CD4-positive, alpha-beta T cell treated with Interleukin-21 for 1 hour (primary cell): ENCODE data around the gene HRAS.

Experiments used
- DNase-seq: peaks from one replicate; pipeline ENCODE4 v3.0.0-alpha.2; 2020

HRAS gene

DNA sequence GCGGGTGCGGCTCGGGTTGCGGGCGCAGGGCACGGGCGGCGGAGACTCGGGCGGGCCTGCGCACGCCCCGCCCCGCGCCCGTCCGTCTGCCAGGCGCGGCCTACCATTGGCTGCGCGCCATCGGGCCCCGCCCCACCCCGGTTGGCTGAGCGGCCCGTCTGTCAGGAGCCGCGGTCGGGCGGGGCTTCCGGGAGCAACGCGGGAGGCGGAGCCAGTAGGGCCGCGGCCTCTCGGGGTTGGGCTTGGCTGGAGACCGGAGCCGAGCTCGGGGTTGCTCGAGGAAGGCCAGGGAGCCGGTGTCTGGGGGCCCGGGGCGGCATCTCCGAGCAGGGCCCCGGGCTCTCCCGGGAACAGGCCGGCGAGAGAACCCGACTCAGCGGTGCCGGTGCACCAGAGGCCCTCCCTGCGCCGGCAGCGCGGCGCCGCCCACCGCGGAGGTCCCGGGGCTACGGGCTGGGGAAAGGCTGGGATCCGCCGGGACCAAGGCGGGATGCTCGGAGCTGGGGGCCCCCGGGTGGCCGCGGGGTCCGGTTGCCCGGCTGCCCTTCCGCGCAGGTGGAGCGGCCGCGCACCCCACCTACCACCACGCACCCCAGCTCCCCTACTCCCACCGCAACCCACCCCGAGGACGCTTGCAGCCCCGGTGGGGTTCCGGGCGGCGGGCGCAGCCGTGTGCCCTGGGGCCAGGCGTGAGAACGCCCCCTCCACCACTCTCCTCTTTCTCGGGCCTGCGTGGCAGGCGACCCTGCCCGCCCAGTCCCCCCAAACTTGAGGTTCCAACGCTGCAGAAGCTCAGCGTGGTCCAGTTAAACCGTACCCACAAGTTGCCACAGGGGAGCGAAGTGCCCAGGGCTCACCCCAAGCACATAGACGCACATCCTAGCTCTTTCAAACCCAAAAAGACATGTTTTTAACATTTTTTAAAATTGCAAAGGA is at the start of gene HRAS:
TSS of gene HRAS (minus strand) at position 58 of the 936 bp plus-strand sequence.
- peak; percentile 96 for DNase-seq

DNA sequence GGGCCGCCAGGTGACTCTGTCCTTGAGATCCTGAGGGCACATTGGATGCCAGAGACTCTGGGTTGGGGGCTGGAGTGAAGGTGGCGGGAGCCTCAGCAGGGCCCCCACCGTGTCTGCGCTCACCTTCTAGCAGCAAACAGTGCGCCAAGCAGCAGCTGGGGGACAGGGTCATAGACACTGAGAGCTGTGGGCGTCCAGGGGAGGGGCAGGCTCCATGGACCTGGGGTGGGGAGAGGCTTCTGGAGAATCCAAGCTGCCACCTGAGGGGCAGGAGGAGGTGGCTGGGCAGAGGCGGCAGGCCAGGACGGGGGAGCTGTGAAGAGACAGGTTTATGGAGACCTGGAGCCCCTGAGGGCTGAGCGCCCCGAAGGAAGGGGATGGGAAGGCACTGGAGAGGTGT is 48.9 kb upstream of the HRAS start:
- DNase-seq = no peak

DNA sequence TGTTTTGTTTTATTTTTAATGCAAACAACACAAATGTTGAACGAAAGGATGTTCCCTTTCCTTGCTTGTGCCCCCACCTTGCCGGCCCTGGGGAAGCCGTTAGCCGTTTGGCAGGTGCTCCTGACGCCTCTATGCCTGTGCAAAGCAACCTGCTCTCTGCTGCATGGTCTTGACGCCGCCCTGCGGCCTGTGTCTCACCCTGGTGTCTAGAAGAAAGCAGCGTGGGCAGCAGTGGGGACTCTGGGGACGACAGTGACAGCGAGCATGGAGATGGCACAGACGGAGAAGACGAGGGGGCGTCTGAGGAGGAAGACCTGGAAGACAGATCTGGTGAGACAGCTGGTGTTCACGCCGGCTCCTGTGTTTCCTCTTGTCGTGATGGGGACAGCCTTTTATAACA is 46.4 kb upstream of the HRAS start:
- no peak for DNase-seq

DNA sequence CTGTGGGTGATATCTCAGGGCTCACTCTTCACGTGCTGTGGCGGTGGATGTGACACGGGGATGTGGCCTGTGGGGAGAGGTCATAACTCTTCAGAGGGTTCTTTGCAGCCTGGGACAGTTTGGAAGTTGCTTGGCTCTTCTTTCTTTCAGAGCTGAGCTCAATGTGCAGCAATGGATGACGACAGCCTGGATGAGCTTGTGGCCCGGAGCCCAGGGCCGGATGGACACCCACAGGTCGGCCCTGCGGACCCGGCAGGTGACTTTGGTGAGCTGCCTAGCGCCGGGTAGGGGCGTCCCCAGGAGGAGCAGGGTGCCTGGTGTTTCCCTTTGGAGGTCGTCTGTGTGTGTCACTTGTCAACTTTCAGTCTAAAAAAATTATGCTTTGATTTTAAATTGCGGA is 46.0 kb upstream of the HRAS start:
- DNase-seq = no peak

GRCh38 chr11:579830-580601 is 44.6 kb upstream of the HRAS start:
- no peak for DNase-seq

GRCh38 chr11:578276-579035 is 43.1 kb upstream of the HRAS start:
- DNase-seq = no peak

DNA sequence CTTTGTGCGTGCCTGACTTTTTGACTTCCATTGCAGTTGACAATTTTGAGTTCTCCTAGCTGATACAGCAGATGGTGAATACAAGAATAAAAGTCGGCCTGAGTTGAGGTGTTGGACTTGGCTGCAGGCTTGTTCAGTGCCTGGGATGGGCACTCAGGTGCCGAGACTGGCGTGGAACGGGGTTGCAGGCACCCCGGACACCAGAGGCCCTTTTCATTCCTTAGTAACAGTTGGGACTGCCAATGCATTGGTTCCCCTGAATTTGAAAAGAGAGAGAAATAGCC is 42.2 kb upstream of the HRAS start:
- DNase-seq = no peak

DNA sequence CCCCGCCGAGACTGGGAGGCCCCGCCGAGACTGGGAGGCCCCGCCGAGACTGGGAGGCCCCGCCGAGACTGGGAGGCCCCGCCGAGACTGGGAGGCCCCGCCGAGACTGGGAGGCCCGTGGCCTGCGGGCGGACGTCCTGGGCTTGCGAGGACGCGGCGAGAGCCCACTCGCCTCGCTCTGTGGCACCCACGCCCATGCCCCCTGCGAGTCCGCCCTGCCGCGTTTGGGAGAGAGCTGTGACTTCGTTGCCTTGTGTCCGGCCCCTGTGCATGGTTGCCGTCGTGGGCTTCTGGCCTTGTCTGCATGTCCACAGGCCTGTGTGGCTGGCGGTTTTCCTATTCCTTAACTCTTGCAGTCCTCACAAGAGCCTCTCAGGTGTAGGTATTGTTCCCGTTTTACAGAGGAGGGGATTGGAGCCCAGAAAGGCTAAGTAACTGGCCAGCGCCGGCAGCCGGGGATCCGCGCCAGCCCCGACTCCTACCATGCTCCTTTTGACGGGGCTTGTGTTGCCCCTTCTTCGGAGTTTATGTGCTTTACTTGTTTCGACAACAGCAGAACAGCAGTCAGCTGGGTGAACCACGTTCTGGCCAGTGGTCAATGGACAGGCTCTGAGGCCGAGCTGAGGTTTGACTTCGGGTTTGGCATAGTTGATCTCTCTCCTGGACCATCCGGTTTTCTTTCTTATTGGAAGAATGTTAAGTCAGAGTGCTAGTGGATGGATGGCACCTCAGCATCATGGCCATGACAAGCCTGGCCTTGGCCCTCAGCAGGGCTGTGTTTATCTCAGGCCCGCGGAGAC is 41.6 kb upstream of the HRAS start:
- DNase-seq = no peak

- DNase-seq = peak; percentile 96
These were observed 40.8 kb upstream of the HRAS start, which contains the start of gene PHRF1 for GRCh38 chr11:575996-576768. TSS of gene PHRF1 (plus strand) at chr11:576470. CDS start at chr11:581513, 5,043 bp downstream.

DNA sequence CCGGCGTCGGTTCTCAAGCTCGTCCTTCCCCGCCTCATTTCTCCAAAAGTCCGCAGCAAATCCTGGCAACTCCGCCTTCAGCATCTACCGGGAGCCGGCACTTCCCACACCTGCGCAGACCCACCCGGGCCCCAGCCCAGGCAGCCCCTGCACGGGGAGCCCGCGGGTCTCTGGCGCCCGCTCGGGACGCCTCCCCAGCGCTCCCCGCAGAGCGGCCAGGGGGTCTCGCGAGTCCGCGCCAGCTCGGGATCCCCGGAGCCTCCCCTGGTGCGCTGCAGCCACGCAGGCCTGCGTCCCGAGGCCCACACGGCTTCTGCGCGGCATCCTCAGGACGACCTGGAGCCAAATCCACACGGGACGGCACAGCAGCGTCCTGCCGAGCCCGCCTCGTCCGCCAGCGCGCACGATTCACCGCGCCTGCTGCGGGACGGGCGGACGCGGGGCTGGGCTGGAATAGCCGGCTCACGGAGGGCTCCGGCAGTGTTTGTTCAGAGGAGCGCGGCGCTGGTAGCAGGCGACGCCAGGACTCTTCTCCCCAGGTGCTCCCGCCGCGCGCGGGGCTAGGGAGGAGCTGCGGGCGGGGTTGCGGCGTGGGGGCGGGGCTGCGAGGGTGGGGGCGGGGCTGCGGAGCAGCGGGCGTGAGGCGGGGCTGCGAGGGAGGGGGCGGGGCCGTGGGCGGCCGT is 40.1 kb upstream of the HRAS start:
- no peak for DNase-seq

- no peak for DNase-seq
These were observed 39.4 kb upstream of the HRAS start for GRCh38 chr11:574632-575312.

- peak; percentile 51 for DNase-seq
These were observed 38.7 kb upstream of the HRAS start for GRCh38 chr11:574031-574570.

GRCh38 chr11:573146-573759 is 37.9 kb upstream of the HRAS start:
- no peak for DNase-seq

DNA sequence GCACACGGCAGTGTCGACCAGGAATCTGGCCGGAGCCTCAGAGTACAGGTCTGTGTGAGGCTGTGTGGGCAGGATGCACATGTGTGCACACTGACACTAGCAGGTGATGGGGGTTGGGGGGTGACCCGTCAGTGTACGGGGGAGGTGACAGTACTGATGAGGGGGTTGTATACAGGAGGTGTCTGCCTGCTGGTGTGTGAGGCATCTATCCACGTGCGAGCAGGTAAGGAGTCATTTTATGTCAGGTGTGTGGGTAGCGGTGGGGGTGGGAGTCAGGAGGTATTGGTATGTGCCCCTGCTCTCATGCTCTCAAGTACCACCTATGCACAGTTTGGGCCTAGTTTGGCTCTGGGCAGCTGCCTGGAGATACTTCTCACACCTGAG is 36.4 kb upstream of the HRAS start:
- DNase-seq = no peak

DNA sequence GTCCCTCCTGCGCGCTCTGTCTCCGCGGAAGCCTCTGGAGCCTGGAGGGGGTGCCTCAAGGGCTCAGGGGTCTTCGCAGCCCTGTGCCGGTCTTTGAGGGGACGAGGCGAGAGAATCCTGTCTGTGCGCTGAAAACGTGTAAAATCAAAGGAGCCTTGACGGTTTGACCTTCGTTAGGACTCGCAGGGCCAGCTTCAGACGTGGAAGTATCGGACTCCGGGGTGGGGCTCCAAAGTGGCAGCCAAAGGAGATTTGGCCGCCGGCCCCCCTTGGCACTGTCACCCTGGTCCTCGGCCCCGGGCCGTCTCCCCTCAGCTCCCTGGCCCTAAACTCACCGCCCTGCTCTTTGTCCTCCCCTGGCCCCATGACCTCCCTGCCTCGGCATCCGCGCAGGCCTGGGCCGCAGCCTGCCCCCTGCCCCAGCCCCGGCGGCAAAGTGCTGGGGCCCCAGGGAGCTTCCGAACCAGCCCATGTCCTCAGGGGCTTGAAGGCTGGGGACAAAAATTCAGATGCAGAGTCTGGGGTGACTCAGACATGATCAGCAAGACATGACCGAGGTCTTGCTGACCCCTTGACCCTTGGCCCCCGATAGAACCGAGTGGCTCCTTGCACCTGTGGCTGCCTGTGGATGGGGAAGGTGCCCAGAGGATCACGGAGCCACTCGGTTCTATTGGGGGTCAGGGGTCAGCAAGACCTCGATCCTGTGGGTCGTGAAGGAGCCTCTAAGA is 33.9 kb upstream of the HRAS start:
- no peak for DNase-seq

DNA sequence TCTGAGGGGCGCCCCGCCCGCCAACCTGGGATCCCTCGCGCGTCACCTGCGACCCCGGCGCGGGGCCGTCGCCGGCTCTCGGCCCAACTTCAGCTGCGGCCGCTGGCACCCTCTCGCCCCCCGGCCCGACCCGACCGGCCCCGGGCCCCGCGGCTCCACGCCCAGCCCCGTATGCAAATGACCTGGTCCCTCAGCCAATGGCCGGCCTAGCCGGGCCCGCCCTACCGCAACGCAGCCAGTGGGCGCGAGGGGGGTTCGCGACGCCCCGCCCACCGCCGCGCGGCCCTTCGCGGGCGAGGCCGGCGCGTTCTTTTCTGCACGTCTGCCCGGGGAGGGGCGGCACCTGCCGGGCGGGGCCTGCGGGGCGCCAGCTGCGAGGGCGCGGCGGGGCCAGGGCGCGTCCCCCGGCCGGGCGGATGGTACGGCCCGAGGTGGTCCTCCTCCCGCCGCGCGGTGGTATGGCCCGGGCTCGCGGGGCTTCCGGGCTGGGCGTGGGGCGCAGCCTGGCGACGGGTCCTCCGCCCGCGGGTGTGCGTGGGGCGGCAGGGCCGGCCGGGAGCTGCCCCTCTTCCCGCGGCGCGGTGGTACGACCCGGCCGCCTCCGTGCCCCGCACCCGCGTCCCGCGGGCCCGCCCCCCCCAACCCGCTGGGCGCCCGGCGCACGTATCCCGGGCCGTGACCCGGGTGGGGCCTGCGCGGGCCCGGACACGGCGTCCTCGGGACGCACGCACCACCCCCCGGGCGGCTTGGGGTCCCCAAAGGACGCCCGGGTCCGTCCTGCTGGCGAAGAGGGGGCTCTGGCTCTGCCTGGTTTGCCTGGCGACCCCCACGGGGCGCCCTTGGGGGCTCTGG is 33.2 kb upstream of the HRAS start:
- peak; percentile 96 for DNase-seq

DNA sequence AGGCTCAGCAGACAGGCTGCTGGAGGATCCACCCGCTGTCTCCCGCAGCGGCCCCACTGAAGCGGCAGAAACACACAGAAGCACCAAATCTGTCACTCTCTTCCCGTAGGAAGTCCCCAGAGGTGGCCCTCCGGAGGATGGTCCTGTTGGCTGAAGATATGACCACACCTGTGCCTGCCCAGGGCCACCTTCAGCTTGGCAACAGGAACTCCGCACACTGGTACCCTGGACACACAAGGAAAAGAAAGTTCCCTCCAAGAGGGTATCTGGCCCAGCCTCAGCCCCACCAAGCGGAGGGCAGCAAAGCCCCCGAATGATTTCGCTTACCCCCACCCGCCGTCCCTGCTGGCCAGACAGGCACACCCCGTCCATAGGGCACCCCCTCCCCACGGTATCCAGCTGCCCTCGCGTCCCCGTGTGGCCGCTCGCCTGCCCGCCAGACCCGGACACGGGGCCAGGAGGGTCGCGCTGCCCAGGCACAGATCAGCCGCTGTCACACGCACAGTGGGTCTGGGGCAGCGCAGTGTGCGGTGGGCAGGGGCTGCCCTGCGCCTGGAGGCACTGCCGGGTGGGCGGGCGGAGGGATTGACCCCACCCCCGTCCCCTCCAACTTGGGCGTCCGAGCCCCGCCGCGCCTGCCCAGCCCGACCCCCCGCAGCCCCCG is 32.4 kb upstream of the HRAS start:
- no peak for DNase-seq
